Ishikawa (cell line): Measurements from ENCODE around the gene SLC25A27.
A peak's percentile ranks its signal among the peaks of the same experiment; 100 is the strongest.

Source experiments
- CEBPB ChIP-seq: IDR thresholded peaks from 2 replicates; pipeline ENCODE4 v1.6.1; 2012
- CREB1 ChIP-seq: IDR thresholded peaks from 2 replicates; pipeline ENCODE4 v1.6.1; 2012; ENCODE audit warnings: low read depth
- EGR1 ChIP-seq: IDR thresholded peaks from 2 replicates; pipeline ENCODE4 v1.6.1; 2012
- EP300 ChIP-seq: IDR thresholded peaks from 2 replicates; pipeline ENCODE4 v1.6.1; 2012; ENCODE audit warnings: borderline replicate concordance
- FOXM1 ChIP-seq: IDR thresholded peaks from 2 replicates; pipeline ENCODE4 v1.6.1; 2012; ENCODE audit warnings: low read depth, borderline replicate concordance
- NFIC ChIP-seq: IDR thresholded peaks from 2 replicates; pipeline ENCODE4 v1.6.1; 2012
- RAD21 ChIP-seq: IDR thresholded peaks from 2 replicates; pipeline ENCODE4 v1.6.1; 2012; ENCODE audit warnings: low read depth
- REST ChIP-seq: IDR thresholded peaks from 2 replicates; pipeline ENCODE4 v1.6.1; 2012; ENCODE audit warnings: low read depth, mild to moderate bottlenecking
- TAF1 ChIP-seq: IDR thresholded peaks from 2 replicates; pipeline ENCODE4 v1.6.1; 2012; ENCODE audit warnings: low read depth, mild to moderate bottlenecking
- TCF12 ChIP-seq: IDR thresholded peaks from 2 replicates; pipeline ENCODE4 v1.6.1; 2012; ENCODE audit warnings: low read depth
- TEAD4 ChIP-seq: IDR thresholded peaks from 2 replicates; pipeline ENCODE4 v1.6.1; 2012
- USF1 ChIP-seq: IDR thresholded peaks from 2 replicates; pipeline ENCODE4 v1.6.1; 2012
- YY1 ChIP-seq: IDR thresholded peaks from 2 replicates; pipeline ENCODE4 v1.6.1; 2012; ENCODE audit warnings: low read depth
- ZBTB7A ChIP-seq: IDR thresholded peaks from 2 replicates; pipeline ENCODE4 v1.6.1; 2012; ENCODE audit warnings: low read depth
- TF ChIP-seq, protein P1 (sequence below): IDR thresholded peaks from 2 replicates; pipeline ENCODE4 v1.6.1; 2012

Gene SLC25A27

GRCh38 chr6:46676604-46677313, 24.0 kb downstream of the SLC25A27 start:
- TF ChIP-seq TEAD4 (no peak), ZBTB7A (no peak), USF1 (no peak), CREB1 (no peak), CEBPB (no peak), TAF1 (no peak), RAD21 (no peak), FOXM1 (no peak), YY1 (no peak), EGR1 (no peak), EP300 (no peak), NFIC (no peak), REST (no peak), TCF12 (no peak)
- TF ChIP-seq, protein P1, sequence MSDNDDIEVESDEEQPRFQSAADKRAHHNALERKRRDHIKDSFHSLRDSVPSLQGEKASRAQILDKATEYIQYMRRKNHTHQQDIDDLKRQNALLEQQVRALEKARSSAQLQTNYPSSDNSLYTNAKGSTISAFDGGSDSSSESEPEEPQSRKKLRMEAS = no peak

- TF ChIP-seq TCF12 (no peak), RAD21 (peak; percentile 17; the same call in 1 of the 2 replicates)
Observed at GRCh38 chr6:46677314-46677654, 24.5 kb downstream of the SLC25A27 start.

GRCh38 chr6:46684771-46685170, 32.0 kb downstream of the SLC25A27 start:
- TF ChIP-seq FOXM1 (no peak), YY1 (no peak), TAF1 (no peak), ZBTB7A (no peak), TEAD4 (no peak), EGR1 (no peak), CEBPB (no peak), NFIC (no peak), REST (no peak), EP300 (no peak), TCF12 (no peak), CREB1 (no peak), USF1 (no peak), RAD21 (no peak)
- TF ChIP-seq, protein P1 = no peak

GRCh38 chr6:46687619-46688097, 34.9 kb downstream of the SLC25A27 start, which contains the start of gene TDRD6:
Gene TDRD6 (plus strand): TSS chr6:46687885. CDS start chr6:46688129, 244 bp downstream.
- TF ChIP-seq CREB1 = no peak
- TF ChIP-seq TAF1 = no peak
- no peak for TF ChIP-seq ZBTB7A
- no peak for TF ChIP-seq EGR1
- no peak for TF ChIP-seq RAD21
- no peak for TF ChIP-seq REST
- TF ChIP-seq NFIC = no peak
- no peak for TF ChIP-seq YY1
- no peak for TF ChIP-seq TEAD4
- no peak for TF ChIP-seq FOXM1
- TF ChIP-seq USF1 = no peak
- no peak for TF ChIP-seq EP300
- TF ChIP-seq CEBPB = no peak
- TF ChIP-seq, protein P1 = no peak
- TF ChIP-seq TCF12 = no peak
